K562 (cell line): Measurements from ENCODE around the gene TANC1. TPM values are rescaled to one million over a fixed set of nuclear protein-coding genes. Genes with fewer than 3 reads are reported as not detected.

Source experiments
- ATAC-seq: fragments of 200-7000 bp; cut with Tn5 transposase; 3 replicates; pipeline ENCODE4 v1.9.1; 2020; ENCODE audit warnings: moderate library complexity
- BruUV-seq: library from RNA; stranded (reverse); fragments of 400-500 nt; replicated peaks from 2 replicates; lab custom pipeline; 2021; lab: Mats Ljungman, UMichigan
- CTCF ChIA-PET: fragments of 300-600 bp; formaldehyde crosslinking; extraction: SDS; loops from one replicate; lab custom pipeline; 2021; ENCODE audit warnings: low intra/inter-chr PET ratio; lab: Yijun Ruan, JAX
- POLR2A ChIA-PET: fragments of 300-600, 350-650 bp; sonication (Branson Sonifier 250); formaldehyde crosslinking; extraction: SDS; loops from one replicate; lab custom pipeline; 2021; ENCODE audit warnings: antibody characterized with exemption, inconsistent platforms; lab: Yijun Ruan, JAX
- DNase-seq, 4 experiments: peaks; one replicate each; pipeline versions ENCODE4 v3.0.0 to v3.0.0-alpha.2; 2011 to 2018; ENCODE audit warnings: low spot score in 3 of 4, mixed read lengths in 3 of 4; ENCODE audit errors: extremely low read depth in 1 of 4
- FAIRE-seq: peaks from 2 replicates; lab custom pipeline; 2011; peaks lifted over from hg19 to GRCh38; lab: Jason Lieb, UNC
- H2AFZ ChIP-seq: 2 replicates; pipeline ENCODE4 v1.6.0; 2011; ENCODE audit warnings: low read depth, low read length, control low read depth, inconsistent platforms
- H3K27ac ChIP-seq: fragments of 200-600 bp; 3 replicates; pipeline ENCODE4 v1.8.0; 2011; ENCODE audit warnings: low read depth, mild to moderate bottlenecking, control low read depth, inconsistent platforms, low read length, moderate library complexity, mixed read lengths; ENCODE audit errors: extremely low read depth
- H3K27me3 ChIP-seq, 2 experiments: fragments of 300-600 bp in 1 of 2; 2 replicates in 1 of 2; 3 replicates in 1 of 2; pipeline versions ENCODE4 v1.6.0 to v1.8.0; 2011; ENCODE audit warnings: inconsistent platforms in 2 of 2, low read length in 2 of 2, mild to moderate bottlenecking in 1 of 2, mixed read lengths in 1 of 2, moderate library complexity in 1 of 2; ENCODE audit not compliant: control insufficient read depth in 2 of 2, insufficient read depth in 2 of 2
- H3K36me3 ChIP-seq: fragments of 300-600 bp; 3 replicates; pipeline ENCODE4 v1.8.0; 2011; ENCODE audit warnings: mild to moderate bottlenecking, low read length, inconsistent platforms; ENCODE audit not compliant: control insufficient read depth, insufficient read depth
- H3K4me1 ChIP-seq, 2 experiments: fragments of 200-600 bp in 1 of 2; replicated peaks in 1 of 2; 2 replicates in 1 of 2; 3 replicates in 1 of 2; pipeline versions ENCODE4 v1.5.1 to v1.8.0; 2011; ENCODE audit warnings: inconsistent platforms in 2 of 2, low read length in 2 of 2, mild to moderate bottlenecking in 1 of 2, mixed read lengths in 1 of 2, moderate library complexity in 1 of 2; ENCODE audit not compliant: control insufficient read depth in 2 of 2, insufficient read depth in 2 of 2
- H3K4me2 ChIP-seq: 2 replicates; pipeline ENCODE4 v1.6.1; 2011; ENCODE audit warnings: low read length, control low read depth, inconsistent platforms, mixed read lengths; ENCODE audit not compliant: insufficient read depth
- H3K4me3 ChIP-seq: fragments of 200-600 bp; sonication (generic), shearing (Covaris generic); 2 replicates; pipeline ENCODE4 v1.5.1; 2016; ENCODE audit warnings: control low read depth, inconsistent platforms
- H3K79me2 ChIP-seq: fragments of 200-600 bp; 3 replicates; pipeline ENCODE4 v1.8.0; 2011; ENCODE audit warnings: low read length, inconsistent platforms; ENCODE audit not compliant: control insufficient read depth, insufficient read depth
- H3K9ac ChIP-seq, 2 experiments: 2 replicates each; pipeline versions ENCODE4 v1.6.0 to v1.6.1; 2011; ENCODE audit warnings: low read depth in 2 of 2, low read length in 2 of 2, control low read depth in 1 of 2, inconsistent platforms in 1 of 2, mild to moderate bottlenecking in 1 of 2, mixed read lengths in 1 of 2; ENCODE audit not compliant: insufficient read depth in 1 of 2
- H3K9me1 ChIP-seq: one replicate; pipeline ENCODE4 v1.6.0; 2011; ENCODE audit warnings: inconsistent platforms, mild to moderate bottlenecking, low read length, moderate library complexity; ENCODE audit not compliant: control insufficient read depth, insufficient read depth
- H3K9me3 ChIP-seq: replicated peaks from 2 replicates; pipeline ENCODE4 v1.5.1; 2011; ENCODE audit warnings: low read depth, low read length, inconsistent platforms; ENCODE audit not compliant: control insufficient read depth, insufficient read depth
- H4K20me1 ChIP-seq: replicated peaks from 2 replicates; pipeline ENCODE4 v1.6.1; 2011; ENCODE audit warnings: low read length, inconsistent platforms, mixed read lengths; ENCODE audit not compliant: control insufficient read depth, insufficient read depth
- ARID4B ChIP-seq: sonication (generic); formaldehyde crosslinking; IDR thresholded peaks from 2 replicates; pipeline ENCODE4 v1.8.0; 2022; ENCODE audit warnings: mild to moderate bottlenecking, missing genetic modification reagents
- BHLHE40 ChIP-seq: IDR thresholded peaks from 2 replicates; pipeline ENCODE4 v1.6.1; 2011; ENCODE audit warnings: low read length, improper control_type of control experiment
- CTBP1 ChIP-seq: fragments of 450-650 bp; IDR thresholded peaks from 2 replicates; pipeline ENCODE4 v1.6.1; 2016; ENCODE audit warnings: borderline replicate concordance
- NFATC3 ChIP-seq: fragments of 450-650 bp; IDR thresholded peaks from 2 replicates; pipeline ENCODE4 v1.6.1; 2017; ENCODE audit warnings: mild to moderate bottlenecking
- ZNF24 ChIP-seq: fragments of 450-650 bp; IDR thresholded peaks from 2 replicates; pipeline ENCODE4 v1.6.1; 2016
- WGBS: fragments of 100-300 bp; shearing (Covaris generic); methylation state at CpG from one replicate; pipeline ENCODE4 v1.1.6; 2016; ENCODE audit warnings: low coverage, mixed read lengths; ENCODE audit not compliant: insufficient coverage; ENCODE audit errors: missing lambda C conversion rate; 5-methylcytosine and 5-hydroxymethylcytosine counted together
- in situ Hi-C: fragments of 300-500 bp; cut with MboI; formaldehyde crosslinking; loops from 4 replicates; pipeline ENCODE4 v1.15.0; 2018; ENCODE audit warnings: inconsistent platforms, mixed read lengths
- intact Hi-C: fragments of 100-400 bp; cut with micrococcal nuclease; formaldehyde crosslinking; loops from 2 replicates; pipeline ENCODE4 v1.14.2; 2022
- polyA plus RNA-seq, 8 experiments: library from polyadenylated mRNA; depleted of rRNA in 4 of 8; stranded (reverse) in 5 of 8; unstranded in 3 of 8; fragments of >200 nt; fragmentation: Nextera tagmentation in 2 of 8; fragmentation: Illumina TruSeq in 1 of 8; extraction: Ambion mirVana in 2 of 8; extraction: Trizol in 1 of 8; gene quantifications; 2 replicates each; pipeline versions ENCODE4 v1.2.1 to v1.2.3, GENCODE V29; 2011 to 2014; ENCODE audit warnings: inconsistent platforms in 1 of 8, missing spikeins in 1 of 8
- total RNA-seq, 7 experiments: library from RNA; depleted of rRNA in 6 of 7; stranded (reverse); fragments of >200 nt in 6 of 7; fragmentation: Illumina TruSeq in 2 of 7; extraction: Trizol in 2 of 7; gene quantifications; 2 replicates each; pipeline versions ENCODE4 v1.2.1 to v1.2.3, GENCODE V29; 2011 to 2021; ENCODE audit warnings: low replicate concordance in 1 of 7

Gene TANC1
- total and polyA plus RNA-seq, 9 of the 15 experiments (the other 6 are each of a cell fraction or from before 2014, with no cell fraction given), result under 0.01 to 0.20 (median 0.07) TPM; not detected in 1

DNA sequence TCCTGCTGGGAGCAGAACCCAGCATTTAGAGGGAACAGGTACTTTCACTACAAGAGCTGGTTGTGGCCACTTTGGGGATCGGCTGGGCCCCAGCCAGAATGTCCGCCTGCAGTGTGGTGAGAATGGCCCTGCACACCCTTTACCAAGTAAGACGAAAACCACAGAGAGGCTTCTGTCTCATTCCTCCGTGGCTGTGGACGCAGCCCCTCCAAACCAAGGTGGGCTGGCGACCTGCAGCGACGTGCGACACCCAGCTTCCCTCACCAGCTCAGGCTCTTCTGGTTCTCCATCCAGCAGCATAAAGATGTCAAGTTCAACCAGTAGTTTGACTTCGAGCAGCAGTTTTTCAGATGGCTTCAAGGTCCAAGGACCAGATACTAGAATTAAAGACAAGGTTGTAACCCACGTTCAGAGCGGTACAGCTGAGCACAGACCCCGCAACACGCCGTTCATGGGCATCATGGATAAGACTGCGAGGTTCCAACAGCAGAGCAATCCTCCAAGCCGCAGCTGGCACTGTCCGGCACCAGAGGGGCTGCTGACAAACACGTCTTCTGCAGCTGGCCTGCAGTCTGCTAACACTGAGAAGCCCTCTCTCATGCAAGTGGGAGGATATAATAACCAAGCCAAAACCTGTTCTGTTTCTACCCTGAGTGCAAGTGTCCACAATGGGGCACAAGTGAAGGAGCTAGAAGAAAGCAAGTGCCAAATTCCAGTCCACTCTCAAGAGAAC lies 261.9 kb downstream of the TANC1 start:
- TF ChIP-seq CTBP1 (no peak), NFATC3 (no peak)
- no peak overlapping the region for H2AFZ ChIP-seq
- 85% methylated on average over 18 of the region's 19 CpGs for WGBS
- no peak overlapping the region for H3K4me2 ChIP-seq
- no peak overlapping the region for H3K4me3 ChIP-seq
- H3K4me1 ChIP-seq, result peaks cover 3 to 7% of the 10 kb centered on the region in 2 experiments; a peak in 4 of 5 replicates
- H3K27me3 ChIP-seq, result no peaks in the 10 kb centered on the region
- no peaks in the 10 kb centered on the region for H3K9me3 ChIP-seq
- FAIRE-seq (no peak), ATAC-seq (no peak), DNase-seq (no peak)
- no peaks in the 10 kb centered on the region; the same call in 2 of the 3 replicates for H3K36me3 ChIP-seq
- peak overlapping the region in 1 of 2 experiments; percentile 77; a peak in 2 of 4 replicates for H3K9ac ChIP-seq
- BruUV-seq, result no TSS peak
- ChIA-PET POLR2A (interaction anchor here (2.0 kb wide), 1 partner anchor 9 kb away, joined by 7 read pairs; no protein-coding TSS in a partner anchor), CTCF (no interaction called here)
- H4K20me1 ChIP-seq, result no peaks in the 10 kb centered on the region
- in situ Hi-C loops (no loop called here), intact Hi-C loops (no loop called here)
- no peak overlapping the region for H3K27ac ChIP-seq
- no peaks in the 10 kb centered on the region for H3K79me2 ChIP-seq
- no peaks in the 10 kb centered on the region for H3K9me1 ChIP-seq

GRCh38 chr2:159232456-159233170 lies 264.2 kb downstream of the TANC1 start:
- Histone ChIP-seq H3K79me2 (no peaks in the 10 kb centered on the region), H3K9ac (no peak overlapping the region), H3K27me3 (no peaks in the 10 kb centered on the region), H2AFZ (no peak overlapping the region), H3K4me3 (no peak overlapping the region), H3K9me3 (no peaks in the 10 kb centered on the region), H3K27ac (no peak overlapping the region), H3K9me1 (no peaks in the 10 kb centered on the region), H3K36me3 (no peaks in the 10 kb centered on the region; the same call in 2 of the 3 replicates), H3K4me1 (no peaks in the 10 kb centered on the region; a peak in 1 of 5 replicates), H3K4me2 (no peak overlapping the region), H4K20me1 (no peaks in the 10 kb centered on the region)
- ChIA-PET CTCF (no interaction called here), POLR2A (interaction anchor here (0.8 to 2.0 kb wide), 4 partner anchors 8 to 15 kb away, joined by 3 to 7 read pairs (median 4); no protein-coding TSS in a partner anchor)
- in situ Hi-C loops (no loop called here), intact Hi-C loops (no loop called here)
- WGBS, result 21% methylated on average over 3 of the region's 3 CpGs
- ATAC-seq (no peak), FAIRE-seq (no peak), DNase-seq (no peak)
- no TSS peak for BruUV-seq
- TF ChIP-seq ZNF24, result no peak
- TF ChIP-seq BHLHE40, result no peak
- TF ChIP-seq ARID4B (CRISPR knock-in tag), result no peak
